ENCODE results near the gene APOO. TPM values are rescaled to one million over a fixed set of nuclear protein-coding genes. Genes with fewer than 3 reads are reported as not detected.
A peak's percentile ranks its signal among the peaks of the same experiment; 100 is the strongest.

The APOO gene
- total RNA-seq, 1 donor from 2014 or later: 8.6 TPM

- H3K27me3 ChIP-seq: no peaks in the 10 kb centered on the region
- no peaks in the 10 kb centered on the region for H3K9me3 ChIP-seq
- TF ChIP-seq CTCF (IDR thresholded peaks at IDR 0.05): no peak
- TF ChIP-seq POLR2A (IDR thresholded peaks at IDR 0.05): no peak
- no peak for TF ChIP-seq POLR2AphosphoS5 (IDR thresholded peaks at IDR 0.05; ENCODE audit: insufficient read depth in 1 of 2, low read depth in 1 of 2)
- intact Hi-C loops (cut with DNase I): no loop called here
- no peak for DNase-seq (ENCODE audit: extremely low spot score in 2 of 2)
- H3K4me1 ChIP-seq: peaks cover 14% of the 10 kb centered on the region
- no peaks in the 10 kb centered on the region for H3K36me3 ChIP-seq
- H3K27ac ChIP-seq: no peak overlapping the region
- no peak overlapping the region for H3K4me3 ChIP-seq
These were observed 23.2 kb downstream of the APOO start for GRCh38 chrX:23884427-23885024.

GRCh38 chrX:23883737-23884354, 23.9 kb downstream of the APOO start:
- no peaks in the 10 kb centered on the region for H3K27me3 ChIP-seq
- H3K36me3 ChIP-seq: no peaks in the 10 kb centered on the region
- no peak overlapping the region for H3K4me3 ChIP-seq
- H3K9me3 ChIP-seq: no peaks in the 10 kb centered on the region
- peak overlapping the region; percentile 64 for H3K27ac ChIP-seq
- H3K4me1 ChIP-seq: peaks cover 14% of the 10 kb centered on the region
- TF ChIP-seq CTCF (IDR thresholded peaks at IDR 0.05) (no peak), POLR2AphosphoS5 (IDR thresholded peaks at IDR 0.05; ENCODE audit: insufficient read depth in 1 of 2, low read depth in 1 of 2) (peak in 1 of 2 donors; percentile 7), POLR2A (IDR thresholded peaks at IDR 0.05) (no peak)
- intact Hi-C loops (cut with DNase I): no loop called here
- no peak for DNase-seq (ENCODE audit: extremely low spot score in 2 of 2)

DNA sequence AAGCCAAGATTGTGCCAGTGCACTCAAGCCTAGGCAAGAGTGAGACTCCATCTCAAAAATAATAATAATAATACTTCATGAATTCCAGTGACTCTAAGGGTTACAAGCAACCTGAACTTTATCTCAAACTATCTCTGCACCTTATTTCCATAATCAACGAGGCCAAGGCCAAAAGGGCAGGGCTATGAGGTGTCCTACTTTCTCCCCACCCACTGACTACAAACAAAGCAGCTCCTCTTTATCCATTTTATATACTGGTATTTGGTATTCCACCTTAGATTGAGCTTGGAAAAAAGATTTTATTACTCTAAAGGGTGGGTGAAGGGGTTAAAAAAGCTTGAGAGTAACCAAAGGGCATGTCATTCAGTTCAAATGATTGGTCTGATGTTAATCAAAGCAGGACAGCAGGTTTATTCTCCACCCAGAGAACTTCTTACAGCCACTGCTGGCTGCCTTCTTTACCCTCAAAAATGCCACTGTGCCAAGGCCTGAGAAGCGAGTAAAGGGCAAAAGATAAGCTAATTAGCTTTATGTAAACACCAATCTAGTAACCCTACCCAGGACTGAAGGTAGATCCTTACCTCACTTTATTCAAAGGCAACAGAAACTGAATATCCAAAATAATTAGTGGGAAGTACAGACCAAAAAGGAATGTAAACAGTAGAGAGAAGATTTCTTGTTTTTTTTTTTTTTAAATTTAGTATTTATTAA, 28.2 kb downstream of the APOO start:
- DNase-seq (ENCODE audit: extremely low spot score in 2 of 2): no peak
- intact Hi-C loops (cut with DNase I): no loop called here
- H3K27me3 ChIP-seq: no peaks in the 10 kb centered on the region
- H3K27ac ChIP-seq: no peak overlapping the region
- no peaks in the 10 kb centered on the region for H3K36me3 ChIP-seq
- H3K4me3 ChIP-seq: no peak overlapping the region
- H3K9me3 ChIP-seq: no peaks in the 10 kb centered on the region
- TF ChIP-seq POLR2AphosphoS5 (IDR thresholded peaks at IDR 0.05; ENCODE audit: insufficient read depth in 1 of 2, low read depth in 1 of 2): no peak
- TF ChIP-seq POLR2A (IDR thresholded peaks at IDR 0.05): no peak
- TF ChIP-seq CTCF (IDR thresholded peaks at IDR 0.05): no peak
- H3K4me1 ChIP-seq: peaks cover 14% of the 10 kb centered on the region

DNA sequence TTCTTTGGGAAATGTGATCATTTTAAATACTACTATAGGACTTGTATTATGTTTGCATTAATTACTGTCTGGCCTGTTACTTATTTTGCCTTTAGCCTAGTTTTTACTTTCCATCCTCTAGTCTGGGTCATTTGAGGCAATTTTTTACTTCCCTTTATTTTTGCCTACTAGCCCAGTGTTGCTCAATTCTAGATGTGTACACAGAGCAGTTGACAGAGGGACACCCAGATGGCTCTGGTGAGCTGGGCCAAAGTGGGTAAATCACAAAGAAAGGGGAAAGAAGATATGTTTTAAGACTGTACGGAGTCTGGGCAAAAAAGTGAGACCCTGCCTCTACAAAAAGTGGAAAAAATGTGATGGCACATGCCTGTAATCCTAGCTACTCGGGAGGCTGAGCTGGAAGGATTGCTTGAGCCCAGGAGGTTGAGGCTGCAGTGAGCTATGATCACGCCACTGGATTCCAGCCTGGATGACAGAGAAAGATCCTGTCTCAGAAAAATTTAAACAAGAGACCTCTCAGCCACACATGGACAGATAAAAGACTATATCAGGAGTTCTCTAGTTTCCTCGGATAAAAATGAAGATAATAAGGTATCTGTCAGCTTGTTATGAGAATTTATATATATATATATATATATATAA, 35.7 kb downstream of the APOO start:
- intact Hi-C loops (cut with DNase I): no loop called here
- TF ChIP-seq POLR2A (IDR thresholded peaks at IDR 0.05) (no peak), POLR2AphosphoS5 (IDR thresholded peaks at IDR 0.05; ENCODE audit: insufficient read depth in 1 of 2, low read depth in 1 of 2) (no peak), CTCF (IDR thresholded peaks at IDR 0.05) (no peak)

More for the DNA sequence above, 35.7 kb downstream of the APOO start:
- Histone ChIP-seq H3K27ac (no peak overlapping the region), H3K36me3 (no peaks in the 10 kb centered on the region), H3K4me1 (no peaks in the 10 kb centered on the region), H3K9me3 (no peaks in the 10 kb centered on the region), H3K27me3 (no peaks in the 10 kb centered on the region), H3K4me3 (no peak overlapping the region)
- no peak for DNase-seq (ENCODE audit: extremely low spot score in 2 of 2)

Measured in vagina (tissue), 2 donors.